D721Med (cell line): Measurements from ENCODE around the gene TACSTD2.
"Not testable (repeated sequence)": the region's sequence is repeated elsewhere in the genome, so short reads cannot be mapped to it uniquely, and the experiment has no call there.

Source experiments
- DNase-seq: peaks from one replicate; pipeline ENCODE4 v3.0.0; 2011; ENCODE audit warnings: low spot score; ENCODE audit not compliant: insufficient read length
- FAIRE-seq: peaks from 2 replicates; lab custom pipeline; 2011; peaks lifted over from hg19 to GRCh38; lab: Jason Lieb, UNC
- CTCF ChIP-seq: IDR thresholded peaks from 2 replicates; pipeline ENCODE4 v1.5.1; 2012; ENCODE audit warnings: mild to moderate bottlenecking, control low read depth; ENCODE audit not compliant: insufficient read depth; ENCODE audit errors: missing control alignments

TACSTD2 gene

GRCh38 chr1:58568271-58568860 is 8.7 kb downstream of the TACSTD2 start:
- no peak for TF ChIP-seq CTCF
- DNase-seq, result no peak
- FAIRE-seq, result no peak

- FAIRE-seq, result no peak
- no peak for DNase-seq
- no peak for TF ChIP-seq CTCF
These were observed 10.7 kb downstream of the TACSTD2 start for GRCh38 chr1:58566339-58566738.

GRCh38 chr1:58563715-58564114 is 13.3 kb downstream of the TACSTD2 start:
- not testable (repeated sequence) for DNase-seq, FAIRE-seq

- FAIRE-seq (no peak), DNase-seq (no peak)
These were observed 15.4 kb downstream of the TACSTD2 start for GRCh38 chr1:58561633-58562032.

GRCh38 chr1:58555393-58555792 is 21.7 kb downstream of the TACSTD2 start:
- no peak for DNase-seq
- TF ChIP-seq CTCF, result no peak
- no peak for FAIRE-seq

More at GRCh38 chr1:58561633-58562032, 15.4 kb downstream of the TACSTD2 start:
- no peak for TF ChIP-seq CTCF

GRCh38 chr1:58551186-58552140 is 25.6 kb downstream of the TACSTD2 start:
- TF ChIP-seq CTCF, result no peak
- FAIRE-seq, result peak; percentile 44
- DNase-seq, result no peak

- DNase-seq, FAIRE-seq: not testable (repeated sequence)
These were observed 27.8 kb downstream of the TACSTD2 start for GRCh38 chr1:58549291-58549690.

- no peak for DNase-seq
These were observed 28.7 kb downstream of the TACSTD2 start for GRCh38 chr1:58548371-58548770.

More at GRCh38 chr1:58548371-58548770, 28.7 kb downstream of the TACSTD2 start:
- no peak for FAIRE-seq
- TF ChIP-seq CTCF, result no peak
